H1 (cell line): Measurements from ENCODE around the gene NKX6-1. TPM values are rescaled to one million over a fixed set of nuclear protein-coding genes. Genes with fewer than 3 reads are reported as not detected.

ENCODE experiments used
- CTCF ChIA-PET: fragments of 300-600 bp; sonication (Branson Sonifier 250); formaldehyde crosslinking; loops from one replicate; lab custom pipeline; 2021; ENCODE audit not compliant: partially characterized antibody; lab: Charles Lee
- POLR2A ChIA-PET: fragments of 300-600 bp; sonication (Branson Sonifier 250); formaldehyde crosslinking; loops from one replicate; lab custom pipeline; 2021; ENCODE audit warnings: inconsistent platforms; ENCODE audit not compliant: partially characterized antibody; lab: Charles Lee
- DNase-seq, 2 experiments: peaks; one replicate each; pipeline versions ENCODE4 v3.0.0 to v3.0.0-alpha.2; 2010 to 2022; ENCODE audit warnings: low spot score in 2 of 2, low read depth in 1 of 2, mixed read lengths in 1 of 2
- FAIRE-seq: peaks from 2 replicates; lab custom pipeline; 2011; peaks lifted over from hg19 to GRCh38; lab: Jason Lieb, UNC
- H2AFZ ChIP-seq: 2 replicates; pipeline ENCODE4 v1.8.1; 2012; ENCODE audit warnings: low read length, inconsistent platforms
- H2AK5ac ChIP-seq: 2 replicates; pipeline ENCODE4 v1.6.1; 2013; ENCODE audit warnings: low read depth, low read length
- H2BK120ac ChIP-seq: replicated peaks from 2 replicates; pipeline ENCODE3; 2013; ENCODE audit warnings: low read depth, low read length, inconsistent platforms
- H2BK12ac ChIP-seq: 2 replicates; pipeline ENCODE4 v1.6.1; 2013; ENCODE audit warnings: low read depth, low read length
- H2BK15ac ChIP-seq: 2 replicates; pipeline ENCODE4 v1.6.1; 2013; ENCODE audit warnings: low read length
- H2BK20ac ChIP-seq: 2 replicates; pipeline ENCODE4 v1.6.1; 2013; ENCODE audit warnings: low read length
- H2BK5ac ChIP-seq: 2 replicates; pipeline ENCODE4 v1.6.1; 2013; ENCODE audit warnings: low read depth, low read length
- H3K14ac ChIP-seq: 2 replicates; pipeline ENCODE4 v1.6.1; 2013; ENCODE audit warnings: inconsistent platforms; ENCODE audit not compliant: insufficient read length
- H3K18ac ChIP-seq: 2 replicates; pipeline ENCODE4 v1.6.1; 2013; ENCODE audit warnings: low read length; ENCODE audit errors: extremely low read depth
- H3K23ac ChIP-seq: 2 replicates; pipeline ENCODE4 v1.6.1; 2013; ENCODE audit warnings: inconsistent platforms; ENCODE audit not compliant: insufficient read length
- H3K23me2 ChIP-seq: 2 replicates; pipeline ENCODE4 v1.6.1; 2013; ENCODE audit warnings: low read depth, low read length
- H3K27ac ChIP-seq: 2 replicates; pipeline ENCODE4 v1.6.1; 2011; ENCODE audit warnings: low read depth, low read length, inconsistent platforms
- H3K27me3 ChIP-seq, 4 experiments: replicated peaks in 1 of 4; 1 replicate in 1 of 4; 2 replicates in 3 of 4; pipeline versions ENCODE4 v1.6.1 to v1.8.1; 2011 to 2013; ENCODE audit warnings: low read length in 3 of 4, mild to moderate bottlenecking in 3 of 4, inconsistent platforms in 2 of 4, mixed read lengths in 2 of 4, moderate library complexity in 1 of 4; ENCODE audit not compliant: control insufficient read depth in 3 of 4, insufficient read depth in 3 of 4; ENCODE audit errors: extremely low read depth in 1 of 4
- H3K36me3 ChIP-seq, 4 experiments: 2 replicates each; pipeline versions ENCODE4 v1.6.1 to v1.8.1; 2011 to 2013; ENCODE audit warnings: mild to moderate bottlenecking in 4 of 4, low read length in 3 of 4, moderate library complexity in 2 of 4, control low read depth in 1 of 4, inconsistent platforms in 1 of 4; ENCODE audit not compliant: insufficient read depth in 4 of 4, control insufficient read depth in 2 of 4
- H3K4ac ChIP-seq: replicated peaks from 2 replicates; pipeline ENCODE3; 2013; ENCODE audit warnings: low read length, low read depth, mixed read lengths, inconsistent platforms; ENCODE audit not compliant: insufficient read length
- H3K4me1 ChIP-seq, 4 experiments: replicated peaks in 1 of 4; 1 replicate in 1 of 4; 2 replicates in 3 of 4; pipeline versions ENCODE4 v1.6.1 to v1.8.1; 2011 to 2013; ENCODE audit warnings: low read length in 3 of 4, inconsistent platforms in 2 of 4, mixed read lengths in 1 of 4; ENCODE audit not compliant: insufficient read depth in 4 of 4, control insufficient read depth in 3 of 4
- H3K4me2 ChIP-seq, 2 experiments: 2 replicates each; pipeline versions ENCODE4 v1.6.1 to v1.8.1; 2011 to 2013; ENCODE audit warnings: low read depth in 2 of 2, low read length in 2 of 2, control low read depth in 1 of 2, inconsistent platforms in 1 of 2, mild to moderate bottlenecking in 1 of 2; ENCODE audit not compliant: insufficient read depth in 1 of 2
- H3K4me3 ChIP-seq, 4 experiments: fragments of 200-600, 300-600 bp in 1 of 4; sonication (generic), shearing (Covaris generic), sonication (Bioruptor Twin) in 1 of 4; 2 replicates each; pipeline versions ENCODE4 v1.5.1 to v1.8.1; 2011 to 2016; ENCODE audit warnings: low read length in 4 of 4, low read depth in 3 of 4, control low read depth in 2 of 4, inconsistent platforms in 2 of 4, mild to moderate bottlenecking in 2 of 4, mixed read lengths in 1 of 4, moderate library complexity in 1 of 4; ENCODE audit not compliant: insufficient read depth in 2 of 4; ENCODE audit errors: extremely low read depth in 1 of 4
- H3K56ac ChIP-seq: replicated peaks from 2 replicates; pipeline ENCODE3; 2013; ENCODE audit warnings: low read depth, mild to moderate bottlenecking, mixed read lengths, low read length, inconsistent platforms; ENCODE audit not compliant: insufficient read length
- H3K79me1 ChIP-seq: 2 replicates; pipeline ENCODE4 v1.6.1; 2013; ENCODE audit warnings: low read depth, low read length, control low read depth
- H3K79me2 ChIP-seq, 2 experiments: 2 replicates each; pipeline versions ENCODE4 v1.6.1 to v1.8.1; 2012 to 2013; ENCODE audit warnings: low read length in 2 of 2, mild to moderate bottlenecking in 2 of 2, inconsistent platforms in 1 of 2; ENCODE audit not compliant: insufficient read depth in 2 of 2, control insufficient read depth in 1 of 2
- H3K9ac ChIP-seq, 4 experiments: replicated peaks in 1 of 4; 1 replicate in 1 of 4; 2 replicates in 3 of 4; pipeline versions ENCODE4 v1.6.1 to v1.8.1; 2011 to 2013; ENCODE audit warnings: low read depth in 3 of 4, low read length in 3 of 4, control low read depth in 2 of 4, mild to moderate bottlenecking in 2 of 4, moderate library complexity in 2 of 4, inconsistent platforms in 1 of 4; ENCODE audit errors: extremely low read depth in 1 of 4
- H3K9me3 ChIP-seq, 2 experiments: 2 replicates each; pipeline versions ENCODE4 v1.6.1 to v1.8.1; 2012 to 2013; ENCODE audit warnings: mild to moderate bottlenecking in 2 of 2, moderate library complexity in 2 of 2, control low read depth in 1 of 2, inconsistent platforms in 1 of 2, low read depth in 1 of 2, low read length in 1 of 2, mixed read lengths in 1 of 2; ENCODE audit not compliant: insufficient read depth in 2 of 2
- H4K20me1 ChIP-seq, 2 experiments: replicated peaks in 1 of 2; 2 replicates each; pipeline versions ENCODE3 to v1.8.1; 2011 to 2013; ENCODE audit warnings: inconsistent platforms in 2 of 2, low read length in 2 of 2, mild to moderate bottlenecking in 1 of 2; ENCODE audit not compliant: insufficient read depth in 2 of 2, control insufficient read depth in 1 of 2
- H4K5ac ChIP-seq: 2 replicates; pipeline ENCODE4 v1.6.1; 2013; ENCODE audit warnings: low read length, low read depth, mixed read lengths, inconsistent platforms; ENCODE audit not compliant: insufficient read length
- H4K8ac ChIP-seq: 2 replicates; pipeline ENCODE4 v1.8.0; 2013; ENCODE audit warnings: mild to moderate bottlenecking, moderate library complexity, low read length, inconsistent platforms; ENCODE audit not compliant: insufficient read depth; ENCODE audit errors: extremely low read depth
- H4K91ac ChIP-seq: replicated peaks from 2 replicates; pipeline ENCODE3; 2013; ENCODE audit warnings: low read length, mixed read lengths, inconsistent platforms; ENCODE audit not compliant: insufficient read length
- BRCA1 ChIP-seq: IDR thresholded peaks from 2 replicates; pipeline ENCODE4 v1.6.1; 2012; ENCODE audit warnings: low read depth, low read length, improper control_type of control experiment
- CEBPB ChIP-seq: IDR thresholded peaks from 2 replicates; pipeline ENCODE4 v1.6.1; 2012; ENCODE audit warnings: low read depth, low read length
- FOSL1 ChIP-seq: IDR thresholded peaks from 2 replicates; pipeline ENCODE4 v1.6.1; 2011; ENCODE audit warnings: mild to moderate bottlenecking, low read depth, low read length, moderate library complexity; ENCODE audit not compliant: insufficient read depth
- HDAC2 ChIP-seq, 2 experiments: fragments of 300-600 bp in 1 of 2; sonication (generic) in 1 of 2; IDR thresholded peaks; 2 replicates each; pipeline ENCODE4 v1.6.1; 2011 to 2012; ENCODE audit warnings: low read depth in 2 of 2, low read length in 2 of 2, mild to moderate bottlenecking in 2 of 2, moderate library complexity in 2 of 2, borderline replicate concordance in 1 of 2, inconsistent platforms in 1 of 2
- HDAC6 ChIP-seq: IDR thresholded peaks from one replicate; pipeline ENCODE4 v1.7.1; 2012; ENCODE audit warnings: low read depth, mild to moderate bottlenecking, inconsistent platforms, low read length, moderate library complexity
- JUND ChIP-seq: IDR thresholded peaks from 2 replicates; pipeline ENCODE4 v1.6.1; 2011; ENCODE audit warnings: mild to moderate bottlenecking, improper control_type of control experiment, low read length
- POU5F1 ChIP-seq: IDR thresholded peaks from 2 replicates; pipeline ENCODE4 v1.6.1; 2011; ENCODE audit warnings: low read depth, mild to moderate bottlenecking, low read length, moderate library complexity
- RAD21 ChIP-seq, 2 experiments: IDR thresholded peaks in 1 of 2; conservative IDR thresholded peaks in 1 of 2; 2 replicates each; pipeline ENCODE4 v1.6.1; 2011; ENCODE audit warnings: low read depth in 2 of 2, low read length in 2 of 2, improper control_type of control experiment in 1 of 2, inconsistent platforms in 1 of 2, mild to moderate bottlenecking in 1 of 2, moderate library complexity in 1 of 2
- SIX5 ChIP-seq: IDR thresholded peaks from 2 replicates; pipeline ENCODE4 v1.6.1; 2011; ENCODE audit warnings: mild to moderate bottlenecking, low read depth, low read length
- SP4 ChIP-seq: IDR thresholded peaks from 2 replicates; pipeline ENCODE4 v1.6.1; 2012; ENCODE audit warnings: low read length, inconsistent platforms
- SUZ12 ChIP-seq: fragments of 200-600 bp; sonication (generic); IDR thresholded peaks from 2 replicates; pipeline ENCODE4 v1.6.1; 2012; ENCODE audit warnings: mild to moderate bottlenecking, inconsistent platforms, low read length, moderate library complexity, mixed read lengths
- TAF1 ChIP-seq: IDR thresholded peaks from 2 replicates; pipeline ENCODE4 v1.6.1; 2011; ENCODE audit warnings: mild to moderate bottlenecking, low read depth, low read length
- TBP ChIP-seq: IDR thresholded peaks from 2 replicates; pipeline ENCODE4 v1.6.1; 2011; ENCODE audit warnings: low read depth, low read length, improper control_type of control experiment
- USF2 ChIP-seq: IDR thresholded peaks from 2 replicates; pipeline ENCODE4 v1.6.1; 2011; ENCODE audit warnings: low read length, improper control_type of control experiment
- WGBS, 2 experiments: shearing (Covaris generic) in 1 of 2; methylation state at CpG; one replicate each; pipeline versions ENCODE4 v1.1.6 to v1.1.7; 2013 to 2015; ENCODE audit warnings: low lambda C conversion rate in 2 of 2, mixed read lengths in 2 of 2, inconsistent platforms in 1 of 2, low coverage in 1 of 2, missing lambda C conversion rate in 1 of 2; ENCODE audit not compliant: insufficient replicate concordance in 2 of 2, insufficient coverage in 1 of 2, insufficient read length in 1 of 2; ENCODE audit errors: extremely low coverage in 1 of 2, missing lambda C conversion rate in 1 of 2; 5-methylcytosine and 5-hydroxymethylcytosine counted together
- polyA plus RNA-seq, 7 experiments: library from polyadenylated mRNA; depleted of rRNA in 3 of 7; stranded (reverse) in 5 of 7; unstranded in 2 of 7; fragments of >200 nt in 5 of 7; fragments of 200-250 nt in 2 of 7; gene quantifications; 1 replicate in 5 of 7; 2 replicates in 1 of 7; 4 replicates in 1 of 7; pipeline versions ENCODE4 v1.2.1 to v1.2.3, GENCODE V29; 2011 to 2013; ENCODE audit warnings: missing spikeins in 2 of 7, mixed read lengths in 2 of 7
- total RNA-seq: library from RNA; stranded (reverse); fragmentation: NEBNext Ultra II Directional; extraction: Animal tissue kit (Norgen Biotek cat#: 25700); gene quantifications from 2 replicates; pipeline ENCODE4 v1.2.1, GENCODE V29; 2021

NKX6-1 gene
- total and polyA plus RNA-seq, 2 of the 8 experiments (the other 6 are each of a cell fraction or from before 2014, with no cell fraction given), result 0.03 to 0.45 TPM

- Histone ChIP-seq H3K79me1 (no peaks in the 10 kb centered on the region), H3K14ac (no peak overlapping the region), H4K8ac (no peak overlapping the region), H3K56ac (no peak overlapping the region), H4K91ac (no peak overlapping the region), H3K23ac (no peak overlapping the region), H2BK12ac (no peak overlapping the region), H4K5ac (no peak overlapping the region), H2AFZ (peak overlapping the region; percentile 54; the same call in 1 of the 2 replicates), H3K4ac (no peak overlapping the region), H3K4me2 (no peak overlapping the region), H2BK120ac (no peak overlapping the region), H3K4me3 (no peak overlapping the region), H3K27ac (no peak overlapping the region), H2BK5ac (no peak overlapping the region), H3K9ac (no peak overlapping the region), H3K9me3 (no peaks in the 10 kb centered on the region), H3K23me2 (no peaks in the 10 kb centered on the region), H3K4me1 (no peaks in the 10 kb centered on the region; a peak in 1 of 7 replicates), H3K18ac (no peak overlapping the region), H3K36me3 (no peaks in the 10 kb centered on the region), H3K79me2 (no peaks in the 10 kb centered on the region), H3K27me3 (no peaks in the 10 kb centered on the region), H2BK15ac (no peak overlapping the region), H2BK20ac (no peak overlapping the region), H2AK5ac (no peak overlapping the region), H4K20me1 (no peaks in the 10 kb centered on the region)
- WGBS, 2 experiments, result 78% methylated on average over 3 of the region's 3 CpGs; no CpG with 5 or more reads in 1 of the 2 experiments
- FAIRE-seq, result peak; percentile 58
- no peak for DNase-seq
- POLR2A ChIA-PET, result no interaction called here
- CTCF ChIA-PET, result interaction anchor here (0.8 to 1.0 kb wide), 2 partner anchors 18 to 424 kb away, joined by 3 read pairs; no protein-coding TSS in a partner anchor
- TF ChIP-seq HDAC6 (no peak), TAF1 (no peak), TBP (no peak), SIX5 (no peak), SP4 (no peak), RAD21 (IDR thresholded peaks at IDR 0.05 in 1 of 2, conservative IDR thresholded peaks at IDR 0.05 in 1 of 2; ENCODE audit: low read depth in 2 of 2, low read length in 2 of 2) (no peak), FOSL1 (no peak), BRCA1 (no peak), SUZ12 (no peak), USF2 (no peak), CEBPB (no peak), POU5F1 (no peak), HDAC2 (IDR thresholded peaks at IDR 0.05; ENCODE audit: borderline replicate concordance in 1 of 2, low read depth in 2 of 2, low read length in 2 of 2) (no peak), JUND (no peak)
Observed at GRCh38 chr4:84547211-84547610, 48.1 kb upstream of the NKX6-1 start.
